EL (cell line): ENCODE data around the gene CCDC51.

ENCODE experiments used
- DNase-seq: peaks from one replicate; pipeline ENCODE4 v3.0.0-alpha.2; 2016

The CCDC51 gene

GRCh38 chr3:48432411-48433371 is 7.2 kb downstream of the CCDC51 start:
- no peak for DNase-seq

DNA sequence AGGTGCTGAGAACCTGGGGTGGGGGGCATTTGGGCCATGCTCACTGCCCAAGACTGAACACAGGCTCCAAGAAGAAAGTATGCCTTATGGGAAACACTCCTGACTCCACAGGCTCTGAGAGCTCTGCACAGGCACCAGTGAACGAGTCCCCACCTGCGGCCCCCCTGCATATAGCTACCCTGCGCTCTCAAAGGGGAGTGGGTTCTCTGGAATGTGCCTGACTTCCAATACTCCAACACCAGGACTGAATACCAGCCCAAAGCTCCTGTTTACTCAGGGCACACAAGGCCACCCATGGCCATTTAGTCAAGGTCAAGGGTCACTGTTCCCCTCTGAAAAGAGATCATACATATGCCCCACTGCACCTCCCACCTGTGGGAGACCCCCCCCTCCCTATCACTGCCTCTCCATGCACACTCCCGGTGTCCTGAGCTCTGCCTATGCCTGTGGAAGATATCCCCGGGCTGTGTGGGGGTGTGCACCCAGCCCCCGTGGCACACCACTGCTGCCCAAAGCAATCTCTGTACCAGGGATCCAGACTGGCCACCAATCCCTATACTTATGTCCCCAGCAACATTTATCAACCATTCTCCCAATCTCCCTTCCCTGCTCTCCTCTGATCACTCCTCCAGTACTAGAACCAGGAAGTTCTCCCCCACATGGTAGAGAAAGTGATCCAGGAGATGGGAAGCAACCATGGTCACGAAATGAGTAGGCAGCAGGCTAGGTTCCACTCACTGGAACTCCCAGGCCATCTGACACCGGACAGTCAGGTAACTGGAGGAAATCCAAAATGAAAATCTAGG is 8.5 kb downstream of the CCDC51 start:
- no peak for DNase-seq

GRCh38 chr3:48430708-48431101 is 9.2 kb downstream of the CCDC51 start:
- DNase-seq: no peak

GRCh38 chr3:48429960-48430707 is 9.8 kb downstream of the CCDC51 start, which contains the start of gene PLXNB1:
TSS of gene PLXNB1 (minus strand) at chr3:48430086. CDS start at chr3:48424611, 5,475 bp downstream.
- DNase-seq: peak; percentile 53

GRCh38 chr3:48429317-48429959 is 10.5 kb downstream of the CCDC51 start:
- peak; percentile 40 for DNase-seq

- peak; percentile 25 for DNase-seq
Observed at GRCh38 chr3:48428572-48429316, 11.2 kb downstream of the CCDC51 start.

- no peak for DNase-seq
Observed at GRCh38 chr3:48428088-48428571, 11.8 kb downstream of the CCDC51 start.

DNA sequence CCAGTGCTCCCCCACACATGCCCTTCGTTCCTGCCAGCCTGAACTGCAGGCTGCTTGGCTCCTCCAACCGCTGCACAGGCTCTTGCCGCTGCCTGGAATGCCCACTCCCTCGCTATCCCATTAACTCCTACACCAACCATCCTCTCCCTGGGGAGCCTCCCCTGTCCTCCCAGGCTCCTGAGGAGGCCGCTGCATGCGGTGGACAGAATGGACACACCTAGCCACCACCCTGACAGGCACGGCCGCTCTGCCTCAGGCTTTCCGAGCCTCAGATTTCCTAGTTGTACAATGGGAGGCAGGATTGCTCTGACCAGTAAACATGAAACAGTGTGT is 12.3 kb downstream of the CCDC51 start:
- DNase-seq: no peak

GRCh38 chr3:48426944-48427629 is 12.8 kb downstream of the CCDC51 start:
- no peak for DNase-seq

- no peak for DNase-seq
Observed at GRCh38 chr3:48426401-48426909, 13.5 kb downstream of the CCDC51 start.

GRCh38 chr3:48425281-48425812 is 14.6 kb downstream of the CCDC51 start:
- DNase-seq: no peak

GRCh38 chr3:48423883-48424695 is 15.8 kb downstream of the CCDC51 start:
- no peak for DNase-seq

GRCh38 chr3:48423241-48423882 is 16.6 kb downstream of the CCDC51 start:
- no peak for DNase-seq

GRCh38 chr3:48422681-48423080 is 17.2 kb downstream of the CCDC51 start:
- DNase-seq: no peak

- DNase-seq: no peak
Observed at GRCh38 chr3:48422272-48422671, 17.6 kb downstream of the CCDC51 start.

DNA sequence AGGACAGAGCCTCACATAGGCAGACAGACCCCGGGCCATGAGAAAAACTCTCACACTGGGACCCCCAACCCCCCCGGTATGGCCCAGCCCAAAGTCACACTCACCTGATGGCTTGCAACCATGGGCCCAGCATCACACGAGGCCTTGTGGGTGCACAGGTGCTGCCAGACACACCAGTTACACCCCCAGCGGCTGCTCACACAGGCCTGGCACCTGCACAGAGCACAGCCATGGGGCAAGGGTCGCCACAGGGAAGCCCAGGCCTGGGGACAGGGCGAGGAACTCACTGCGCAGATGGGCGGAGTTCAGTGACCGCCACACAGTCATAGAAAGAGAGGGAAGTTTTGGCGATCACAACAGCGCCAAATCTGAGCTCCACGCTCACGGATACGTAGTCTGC is 19.4 kb downstream of the CCDC51 start:
- DNase-seq: no peak

- no peak for DNase-seq
Observed at GRCh38 chr3:48419597-48419996, 20.3 kb downstream of the CCDC51 start.

- DNase-seq: no peak
Observed at GRCh38 chr3:48419149-48419548, 20.8 kb downstream of the CCDC51 start.

DNA sequence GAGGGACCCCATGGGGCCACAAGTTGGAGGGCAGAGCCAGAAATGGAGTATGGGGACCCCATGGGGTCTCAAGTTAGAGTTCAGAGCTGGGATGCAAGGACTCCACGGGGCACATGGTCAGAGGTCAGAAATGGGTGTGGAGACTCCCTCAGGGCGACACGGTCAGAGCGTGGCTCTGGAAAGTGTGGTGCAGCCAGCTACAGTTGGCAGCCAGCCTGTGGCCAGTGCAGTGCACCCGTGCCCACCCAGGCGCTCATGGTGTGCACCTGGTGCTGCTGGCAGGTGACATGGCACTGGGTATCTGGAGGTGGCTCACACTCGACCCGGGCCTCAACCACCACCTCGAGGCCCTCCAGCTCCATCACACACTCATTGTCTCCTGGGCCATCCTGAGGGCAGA is 21.3 kb downstream of the CCDC51 start:
- no peak for DNase-seq
